Measurements from ENCODE around the gene SPRR3. TPM values are rescaled to one million over a fixed set of nuclear protein-coding genes. Genes with fewer than 3 reads are reported as not detected.
"Not testable (repeated sequence)": the region's sequence is repeated elsewhere in the genome, so short reads cannot be mapped to it uniquely, and the experiment has no call there.

The SPRR3 gene
- polyA plus RNA-seq, 1 experiment, result not detected

DNA sequence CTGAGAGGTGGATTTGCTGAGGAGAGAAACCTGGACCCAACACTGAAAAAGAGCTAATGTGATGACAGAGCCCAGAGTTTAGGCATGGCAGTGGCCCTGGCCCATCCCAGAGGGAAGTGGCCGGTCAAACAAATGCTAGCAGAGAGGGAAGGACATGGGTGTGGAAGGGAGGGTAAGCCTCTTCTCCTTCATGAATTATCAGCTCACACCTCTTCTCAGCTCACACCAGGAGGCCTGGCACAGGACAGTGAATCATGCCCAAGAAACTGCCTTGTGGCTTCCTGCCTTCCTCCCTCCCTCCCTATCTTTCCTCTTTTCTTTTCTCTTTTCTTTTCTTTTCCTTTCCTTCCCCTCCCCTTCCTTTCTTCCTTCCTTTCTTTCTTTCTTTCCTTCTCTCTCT lies 1.3 kb upstream of the SPRR3 start:
- ChIA-PET POLR2A (no interaction called here), CTCF (no interaction called here)
- Histone ChIP-seq H3K4me3 (ENCODE audit: low read depth, low read length) (no peak overlapping the region), H3K36me3 (ENCODE audit: control insufficient read depth, insufficient read depth, low read length) (no peaks in the 10 kb centered on the region), H3K27me3 (ENCODE audit: control insufficient read depth, insufficient read depth, low read length) (no peaks in the 10 kb centered on the region)
- no peak for DNase-seq (ENCODE audit: low read depth)
- no peak for TF ChIP-seq CTCF (IDR thresholded peaks at IDR 0.05; ENCODE audit: insufficient read depth, low read depth, low read length)

DNA sequence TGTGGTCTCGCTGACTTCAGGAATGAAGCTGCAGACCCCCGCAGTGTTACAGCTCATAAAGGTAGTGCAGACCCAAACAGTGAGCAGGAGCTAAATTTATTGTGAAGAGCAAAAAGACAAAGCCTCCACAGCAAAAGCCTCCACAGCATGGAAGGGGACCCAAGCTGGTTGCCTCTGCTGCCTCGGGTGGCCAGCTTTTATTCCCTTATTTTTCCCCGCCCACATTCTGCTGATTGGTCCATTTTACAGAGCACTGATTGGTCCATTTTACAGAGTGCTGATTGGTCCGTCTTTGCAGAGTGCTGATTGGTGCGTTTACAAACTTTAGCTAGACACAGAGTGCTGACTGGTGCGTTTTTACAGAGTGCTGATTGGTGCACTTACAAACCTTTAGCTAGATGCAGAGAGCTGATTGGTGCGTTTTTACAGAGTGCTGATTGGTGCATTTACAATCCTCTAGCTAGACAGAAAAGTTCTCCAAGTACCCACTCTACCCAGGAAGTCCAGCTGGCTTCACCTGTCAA lies 9.7 kb downstream of the SPRR3 start:
- H3K36me3 ChIP-seq (ENCODE audit: control insufficient read depth, insufficient read depth, low read length); H3K4me3 ChIP-seq (ENCODE audit: low read depth, low read length); CTCF ChIA-PET; DNase-seq (ENCODE audit: low read depth); H3K27me3 ChIP-seq (ENCODE audit: control insufficient read depth, insufficient read depth, low read length); POLR2A ChIA-PET: not testable (repeated sequence)

DNA sequence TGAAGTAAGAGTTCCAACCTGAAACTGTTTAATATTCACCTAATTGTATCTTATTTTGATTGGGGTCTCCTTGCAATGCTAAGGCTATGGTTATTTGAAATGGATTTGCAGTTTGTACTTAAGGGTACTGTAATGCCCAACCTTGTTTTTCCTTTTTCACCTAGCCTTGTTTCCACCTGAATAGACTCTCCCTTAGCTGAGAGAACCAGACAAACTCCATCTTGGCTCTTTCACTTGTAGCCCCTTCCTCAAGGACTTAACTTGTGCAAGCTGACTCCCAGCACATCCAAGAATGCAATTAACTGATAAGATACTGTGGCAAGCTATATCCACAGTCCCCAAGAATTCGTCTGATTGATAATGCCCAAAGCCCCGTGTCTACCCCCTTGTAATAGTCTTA lies 20.3 kb downstream of the SPRR3 start:
- H3K4me3 ChIP-seq (ENCODE audit: low read depth, low read length); H3K36me3 ChIP-seq (ENCODE audit: control insufficient read depth, insufficient read depth, low read length); DNase-seq (ENCODE audit: low read depth); POLR2A ChIA-PET; H3K27me3 ChIP-seq (ENCODE audit: control insufficient read depth, insufficient read depth, low read length); CTCF ChIA-PET: not testable (repeated sequence)

- DNase-seq (ENCODE audit: low read depth); H3K27me3 ChIP-seq (ENCODE audit: control insufficient read depth, insufficient read depth, low read length); POLR2A ChIA-PET; H3K4me3 ChIP-seq (ENCODE audit: low read depth, low read length); CTCF ChIA-PET; H3K36me3 ChIP-seq (ENCODE audit: control insufficient read depth, insufficient read depth, low read length): not testable (repeated sequence)
Observed at GRCh38 chr1:153022340-153022739, 20.8 kb downstream of the SPRR3 start.

- no peak for TF ChIP-seq CTCF (IDR thresholded peaks at IDR 0.05; ENCODE audit: insufficient read depth, low read depth, low read length)
- CTCF ChIA-PET, result no interaction called here
- DNase-seq (ENCODE audit: low read depth), result no peak
- Histone ChIP-seq H3K36me3 (ENCODE audit: control insufficient read depth, insufficient read depth, low read length) (no peaks in the 10 kb centered on the region), H3K4me3 (ENCODE audit: low read depth, low read length) (no peak overlapping the region), H3K27me3 (ENCODE audit: control insufficient read depth, insufficient read depth, low read length) (no peaks in the 10 kb centered on the region)
- POLR2A ChIA-PET, result no interaction called here
Observed at GRCh38 chr1:153023109-153023508, 21.6 kb downstream of the SPRR3 start.

DNA sequence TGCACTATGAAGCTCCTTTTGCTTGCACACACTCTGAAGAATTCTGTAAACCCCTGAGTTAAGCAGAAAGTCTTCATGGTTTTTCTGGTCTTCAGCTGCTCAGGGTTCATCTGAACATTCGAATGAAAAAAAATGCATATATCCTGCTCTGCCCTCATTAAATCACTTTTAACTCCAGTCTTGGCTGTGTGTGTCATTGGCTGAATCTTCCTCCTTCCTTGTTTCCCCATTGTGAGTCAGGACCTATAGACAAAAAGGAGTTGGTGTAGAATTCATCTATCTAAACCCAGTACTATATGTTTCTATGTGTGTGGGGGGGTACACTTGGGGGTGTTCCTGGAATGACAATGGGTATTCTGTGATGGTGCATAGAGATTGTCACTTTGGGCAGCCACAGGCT lies 22.9 kb downstream of the SPRR3 start:
- TF ChIP-seq CTCF (IDR thresholded peaks at IDR 0.05; ENCODE audit: insufficient read depth, low read depth, low read length), result no peak
- no peak overlapping the region for H3K4me3 ChIP-seq (ENCODE audit: low read depth, low read length)
- no peaks in the 10 kb centered on the region for H3K27me3 ChIP-seq (ENCODE audit: control insufficient read depth, insufficient read depth, low read length)
- no peak for DNase-seq (ENCODE audit: low read depth)
- ChIA-PET POLR2A (no interaction called here), CTCF (no interaction called here)
- no peaks in the 10 kb centered on the region for H3K36me3 ChIP-seq (ENCODE audit: control insufficient read depth, insufficient read depth, low read length)

DNA sequence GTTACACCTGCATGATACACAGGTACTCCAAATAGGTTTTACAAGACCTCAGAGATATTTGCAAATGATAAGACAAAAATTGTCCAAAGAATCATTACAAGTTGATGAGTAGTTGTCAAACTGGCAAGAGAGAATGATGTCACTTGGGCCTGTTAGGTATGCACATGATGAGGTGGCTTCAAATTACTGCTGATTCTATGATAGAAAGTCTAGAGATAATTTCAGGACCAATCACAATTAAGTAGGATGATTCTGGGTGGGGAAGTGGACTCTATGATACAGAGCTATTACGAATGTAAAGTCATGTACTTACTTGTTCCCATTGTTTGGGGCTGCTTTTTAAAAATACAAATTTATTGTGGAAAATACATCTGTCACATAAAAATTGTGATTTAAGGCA lies 24.2 kb downstream of the SPRR3 start:
- no peak for TF ChIP-seq CTCF (IDR thresholded peaks at IDR 0.05; ENCODE audit: insufficient read depth, low read depth, low read length)
- ChIA-PET CTCF (no interaction called here), POLR2A (no interaction called here)
- Histone ChIP-seq H3K27me3 (ENCODE audit: control insufficient read depth, insufficient read depth, low read length) (no peaks in the 10 kb centered on the region), H3K36me3 (ENCODE audit: control insufficient read depth, insufficient read depth, low read length) (no peaks in the 10 kb centered on the region), H3K4me3 (ENCODE audit: low read depth, low read length) (no peak overlapping the region)
- DNase-seq (ENCODE audit: low read depth), result no peak
